ENCODE results near the gene MARCKSL1. TPM values are rescaled to one million over a fixed set of nuclear protein-coding genes. Genes with fewer than 3 reads are reported as not detected.

The MARCKSL1 gene
- total RNA-seq, 2 experiments from 2014 or later: 23.4 to 23.6 TPM

- H3K36me3 ChIP-seq (ENCODE audit: insufficient read depth, low read length): peaks cover 49% of the 10 kb centered on the region
- no peaks in the 10 kb centered on the region for H3K9me3 Mint-ChIP-seq
- H3K27ac Mint-ChIP-seq: peak overlapping the region; percentile 53
- peaks cover 31% of the 10 kb centered on the region for H3K4me1 ChIP-seq (ENCODE audit: insufficient read depth, low read length)
- H3K27me3 ChIP-seq (ENCODE audit: control insufficient read depth in 1 of 2, insufficient read depth in 2 of 2, low read length in 2 of 2): peaks cover 0 to 3% of the 10 kb centered on the region in 2 experiments
- H3K9me3 ChIP-seq (ENCODE audit: control insufficient read depth in 1 of 2, insufficient read depth in 1 of 2, low read length in 2 of 2): no peaks in the 10 kb centered on the region
- peaks cover 5% of the 10 kb centered on the region for H3K27me3 Mint-ChIP-seq
- H3K4me3 Mint-ChIP-seq: peak overlapping the region; percentile 15
- no peak for DNase-seq
- ChIA-PET CTCF (interaction anchor here (1.4 kb wide), 1 partner anchor 11 kb away, joined by 3 read pairs; no protein-coding TSS in a partner anchor), POLR2A (interaction anchor here (1.6 to 4.3 kb wide), 2 partner anchors 24 to 27 kb away, joined by 4 to 16 read pairs; partner anchors contain the start of gene MARCKSL1)
- H3K4me1 Mint-ChIP-seq (ENCODE audit: low read depth): peaks cover 21% of the 10 kb centered on the region
- ATAC-seq (ENCODE audit: poor library complexity): no peak
- H3K4me3 ChIP-seq (ENCODE audit: low read length): no peak overlapping the region
- H3K27ac ChIP-seq (ENCODE audit: low read depth in 1 of 2, low read length in 2 of 2): no peak overlapping the region
- no peak for TF ChIP-seq CTCF (IDR thresholded peaks at IDR 0.05)
- peaks cover 69% of the 10 kb centered on the region for H3K36me3 Mint-ChIP-seq (ENCODE audit: low read depth)
- intact Hi-C loops (cut with DNase I, micrococcal nuclease): no loop called here
Measured at GRCh38 chr1:32363713-32364112, 27.7 kb upstream of the MARCKSL1 start.

GRCh38 chr1:32362474-32363313 lies 26.7 kb upstream of the MARCKSL1 start, which contains the start of the genes FAM229A and TSSK3:
FAM229A (minus strand) TSS chr1:32362485; CDS start chr1:32362091, 394 bp downstream.
TSSK3 (plus strand) TSS chr1:32362539; CDS start chr1:32362702, 163 bp downstream.
- ChIA-PET CTCF (interaction anchor here (0.9 to 1.4 kb wide), 2 partner anchors 10 to 12 kb away, joined by 3 to 4 read pairs; no protein-coding TSS in a partner anchor), POLR2A (interaction anchor here (0.6 to 4.3 kb wide), 4 partner anchors 10 to 74 kb away, joined by 4 to 16 read pairs (median 5); partner anchors contain the start of gene MARCKSL1)
- no peak for DNase-seq
- peaks cover 0 to 3% of the 10 kb centered on the region in 2 experiments for H3K27me3 ChIP-seq (ENCODE audit: control insufficient read depth in 1 of 2, insufficient read depth in 2 of 2, low read length in 2 of 2)
- H3K4me1 Mint-ChIP-seq (ENCODE audit: low read depth): peaks cover 21% of the 10 kb centered on the region
- intact Hi-C loops (cut with DNase I, micrococcal nuclease): no loop called here
- no peak within 1 kb of the TSS for H3K27ac ChIP-seq (ENCODE audit: low read depth in 1 of 2, low read length in 2 of 2)
- peak within 1 kb of the TSS; percentile 59 for H3K27ac Mint-ChIP-seq
- peak; percentile 9 for ATAC-seq (ENCODE audit: poor library complexity)
- no peaks in the 10 kb centered on the region for H3K9me3 Mint-ChIP-seq
- peaks cover 5% of the 10 kb centered on the region for H3K27me3 Mint-ChIP-seq
- no peak for TF ChIP-seq CTCF (IDR thresholded peaks at IDR 0.05)
- peaks cover 31% of the 10 kb centered on the region for H3K4me1 ChIP-seq (ENCODE audit: insufficient read depth, low read length)
- peaks cover 38% of the 10 kb centered on the region for H3K36me3 ChIP-seq (ENCODE audit: insufficient read depth, low read length)
- peak within 1 kb of the TSS; percentile 76 for H3K4me3 Mint-ChIP-seq
- H3K9me3 ChIP-seq (ENCODE audit: control insufficient read depth in 1 of 2, insufficient read depth in 1 of 2, low read length in 2 of 2): no peaks in the 10 kb centered on the region
- H3K36me3 Mint-ChIP-seq (ENCODE audit: low read depth): peaks cover 60% of the 10 kb centered on the region
- no peak within 1 kb of the TSS for H3K4me3 ChIP-seq (ENCODE audit: low read length)

DNA sequence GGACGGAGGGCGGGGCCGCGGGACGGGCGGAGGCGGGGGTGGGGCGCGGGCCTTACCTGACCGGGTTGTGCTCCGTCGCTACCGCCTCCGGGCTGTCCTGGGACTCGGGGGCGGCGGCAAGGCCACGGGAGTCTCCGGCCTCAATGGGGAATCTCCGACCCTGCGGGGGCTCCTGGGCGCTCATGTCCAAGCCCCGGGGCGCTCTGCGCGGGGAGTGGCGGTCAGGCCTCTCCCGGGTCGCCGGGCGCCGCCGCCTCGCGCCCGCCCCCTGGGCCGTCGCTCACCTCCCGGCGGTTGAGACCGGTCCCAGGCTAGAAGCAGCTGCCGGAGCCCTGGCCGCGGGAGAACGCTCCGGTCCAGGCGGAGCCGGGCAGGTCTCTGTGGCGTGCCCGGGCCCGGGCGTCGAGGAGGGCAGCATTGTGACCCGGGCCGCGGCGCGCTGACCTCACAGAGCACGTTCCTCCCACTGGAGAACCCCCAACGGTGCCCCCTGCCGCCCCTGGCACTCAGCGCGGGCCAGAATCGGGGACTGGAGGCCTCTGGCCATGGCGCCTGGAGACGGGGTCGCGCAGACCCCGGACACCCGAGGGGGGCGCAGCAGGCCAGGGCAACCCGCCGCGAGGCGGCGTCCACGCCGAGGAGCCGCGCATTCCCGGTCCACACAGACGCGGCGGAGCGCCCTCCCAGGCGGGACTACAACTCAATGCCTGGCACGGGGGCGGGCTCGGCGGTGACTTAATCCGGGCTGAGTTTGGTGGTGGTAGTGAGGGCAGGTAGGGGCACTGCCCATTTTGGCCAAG lies 25.8 kb upstream of the MARCKSL1 start:
- ATAC-seq (ENCODE audit: poor library complexity) (peak; percentile 39), DNase-seq (peak in 8 of 14 experiments; percentile 21 to 64 (median 42))
- Mint-ChIP-seq H3K9me3 (no peaks in the 10 kb centered on the region), H3K4me1 (ENCODE audit: low read depth) (peaks cover 21% of the 10 kb centered on the region), H3K36me3 (ENCODE audit: low read depth) (peaks cover 52% of the 10 kb centered on the region), H3K4me3 (peak overlapping the region; percentile 70), H3K27ac (peak overlapping the region; percentile 59), H3K27me3 (peaks cover 5% of the 10 kb centered on the region)
- peaks cover 30% of the 10 kb centered on the region for H3K36me3 ChIP-seq (ENCODE audit: insufficient read depth, low read length)
- CTCF ChIA-PET: interaction anchor here (1.4 kb wide), 1 partner anchor 9 kb away, joined by 3 read pairs; no protein-coding TSS in a partner anchor
- POLR2A ChIA-PET: interaction anchor here (1.2 kb wide), 2 partner anchors 9 to 11 kb away, joined by 3 to 6 read pairs; no protein-coding TSS in a partner anchor
- no peaks in the 10 kb centered on the region for H3K9me3 ChIP-seq (ENCODE audit: control insufficient read depth in 1 of 2, insufficient read depth in 1 of 2, low read length in 2 of 2)
- TF ChIP-seq CTCF (IDR thresholded peaks at IDR 0.05): peak; percentile 43
- H3K4me3 ChIP-seq (ENCODE audit: low read length): no peak overlapping the region
- peaks cover 0 to 3% of the 10 kb centered on the region in 2 experiments for H3K27me3 ChIP-seq (ENCODE audit: control insufficient read depth in 1 of 2, insufficient read depth in 2 of 2, low read length in 2 of 2)
- intact Hi-C loops (cut with DNase I, micrococcal nuclease): no loop called here
- peaks cover 31% of the 10 kb centered on the region for H3K4me1 ChIP-seq (ENCODE audit: insufficient read depth, low read length)
- no peak overlapping the region for H3K27ac ChIP-seq (ENCODE audit: low read depth in 1 of 2, low read length in 2 of 2)

All from CD4-positive, alpha-beta T cell (primary cell).